GM18519 (cell line): ENCODE results near the gene NFILZ.

Experiments used
- ATAC-seq: cut with Tn5 transposase; IDR thresholded peaks from one replicate; pipeline ENCODE4 v1.9.1; 2021; ENCODE audit warnings: mild to moderate bottlenecking, moderate library complexity; ENCODE audit not compliant: unreplicated experiment, low FRiP score

The NFILZ gene

DNA sequence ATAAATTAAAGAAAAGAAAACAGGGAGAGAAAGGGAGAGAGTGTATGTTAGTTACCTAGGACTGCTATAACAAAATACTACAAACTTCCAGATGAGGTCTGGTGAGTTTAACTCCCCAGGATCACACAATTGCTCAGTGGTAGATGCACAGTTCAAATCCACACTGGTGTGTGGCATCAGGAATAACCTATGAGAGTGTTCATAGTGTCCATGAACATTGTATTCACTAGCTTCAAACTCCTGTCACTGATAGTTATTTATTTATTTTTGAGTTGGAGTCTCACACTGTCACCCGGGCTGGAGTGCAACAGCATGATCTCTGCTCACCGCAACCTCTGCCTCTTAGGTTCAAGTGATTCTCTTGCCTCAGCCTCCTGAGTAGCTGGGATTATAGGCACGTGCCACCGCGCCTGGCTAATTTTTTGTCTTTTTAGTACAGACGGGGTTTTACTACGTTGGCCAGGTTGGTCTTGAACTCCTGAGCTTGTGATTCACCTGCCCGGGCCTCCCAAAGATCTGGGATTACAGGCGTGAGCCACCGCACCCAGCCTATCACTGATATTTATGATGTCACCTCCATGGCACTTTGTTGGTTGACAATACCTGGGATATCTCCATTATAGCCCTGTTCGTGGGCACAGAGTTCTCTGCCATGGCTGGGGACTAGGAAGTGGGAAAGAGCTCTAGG lies at the start of gene NFILZ:
TSS of gene NFILZ (plus strand) at position 638 of the 688 bp plus-strand sequence. CDS start 46,133 bp downstream, outside the sequence.
- no peak for ATAC-seq

GRCh38 chr19:8580710-8581281 lies 49.6 kb upstream of the NFILZ start:
- ATAC-seq, result no peak

DNA sequence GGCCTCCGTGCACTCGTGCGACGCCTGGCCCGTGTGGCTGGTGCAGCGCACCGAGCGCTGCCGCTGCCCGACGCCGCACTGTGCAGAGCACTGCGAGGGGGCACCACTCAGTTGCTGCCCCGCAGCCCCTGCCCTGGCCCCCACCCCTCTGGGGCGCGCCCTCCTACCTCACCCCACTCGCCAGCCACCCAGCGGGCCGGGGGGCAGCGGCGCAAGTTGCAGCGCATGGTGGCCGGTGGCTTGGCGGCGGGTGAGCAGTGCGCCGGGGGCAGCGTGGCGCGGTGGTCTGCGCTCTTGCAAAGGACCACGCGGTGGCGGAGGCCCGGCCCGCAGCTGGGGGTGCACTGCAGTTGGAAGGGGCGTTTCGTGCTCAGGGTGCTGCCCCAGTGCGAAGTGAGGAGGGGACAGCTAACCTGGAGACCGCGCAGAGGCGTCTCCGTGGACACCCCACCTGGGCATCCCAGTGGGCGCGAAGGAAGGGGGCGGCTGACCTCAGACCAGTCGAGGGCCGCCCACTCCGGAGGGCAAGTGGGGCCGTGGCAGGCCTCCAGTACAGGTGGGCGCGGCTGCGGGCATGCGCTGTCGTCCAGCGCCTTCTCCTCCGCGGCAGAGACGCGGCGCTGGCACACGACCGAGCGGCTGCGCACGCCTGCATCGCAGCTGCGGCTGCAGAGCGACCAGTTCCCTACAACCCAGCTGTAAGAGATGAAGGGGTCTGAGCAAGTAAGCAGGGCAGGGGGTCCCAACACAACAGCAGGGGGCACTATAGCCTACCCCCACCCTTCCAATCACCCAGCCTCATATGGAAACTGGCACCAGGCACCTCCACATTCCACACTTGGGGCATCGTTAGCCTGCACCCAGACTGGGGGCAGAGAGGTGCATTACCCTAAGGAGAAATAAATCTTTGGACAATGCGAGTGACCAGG lies 45.2 kb upstream of the NFILZ start:
- ATAC-seq, result no peak

DNA sequence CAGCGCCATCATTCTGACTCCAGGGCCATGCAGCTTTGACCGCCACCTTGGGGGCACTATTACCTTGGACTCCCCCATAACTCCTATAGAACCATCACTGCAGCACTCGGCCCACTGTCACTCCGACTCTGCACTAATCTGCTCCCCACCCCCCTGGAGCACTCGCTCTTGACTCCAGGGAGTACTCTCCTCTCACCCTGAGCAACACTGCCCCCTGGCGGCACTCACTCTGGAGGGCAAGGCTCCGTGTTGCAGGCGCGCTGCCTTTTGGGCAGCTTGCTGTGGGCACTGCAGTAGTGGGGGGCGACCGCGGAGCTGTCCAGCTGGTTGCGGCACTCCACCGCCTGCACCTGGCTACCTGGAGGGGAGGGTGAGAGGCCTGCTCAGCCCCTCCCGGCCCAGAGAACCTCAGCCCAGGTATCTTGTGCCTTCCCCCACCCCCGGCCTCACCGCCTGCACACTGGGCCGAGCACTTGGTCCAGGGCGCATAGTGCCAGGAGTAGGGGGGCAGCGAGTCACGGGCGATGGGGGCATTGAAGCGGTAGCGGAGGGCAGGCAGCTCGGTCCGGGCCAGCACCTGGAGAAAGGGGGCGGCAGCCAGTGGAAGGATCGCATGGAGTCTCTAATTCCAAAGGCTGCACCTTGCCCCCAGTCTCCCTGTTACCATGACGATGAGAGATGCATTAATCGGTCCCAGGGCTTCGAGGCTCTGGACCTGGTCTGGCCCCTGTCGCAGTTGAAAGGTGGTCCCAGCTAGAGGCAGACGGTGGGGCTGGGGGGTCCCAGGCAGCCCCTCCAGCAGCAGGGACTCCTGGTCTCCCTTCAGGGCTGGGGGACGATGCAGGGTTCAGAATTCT lies 44.3 kb upstream of the NFILZ start:
- ATAC-seq, result no peak

GRCh38 chr19:8589177-8589714 lies 41.2 kb upstream of the NFILZ start:
- ATAC-seq, result no peak

GRCh38 chr19:8592231-8593009 lies 38.0 kb upstream of the NFILZ start:
- ATAC-seq, result no peak

- ATAC-seq, result no peak
Observed at GRCh38 chr19:8593931-8594330, 36.5 kb upstream of the NFILZ start.

- no peak for ATAC-seq
Observed at GRCh38 chr19:8595651-8596050, 34.8 kb upstream of the NFILZ start.

DNA sequence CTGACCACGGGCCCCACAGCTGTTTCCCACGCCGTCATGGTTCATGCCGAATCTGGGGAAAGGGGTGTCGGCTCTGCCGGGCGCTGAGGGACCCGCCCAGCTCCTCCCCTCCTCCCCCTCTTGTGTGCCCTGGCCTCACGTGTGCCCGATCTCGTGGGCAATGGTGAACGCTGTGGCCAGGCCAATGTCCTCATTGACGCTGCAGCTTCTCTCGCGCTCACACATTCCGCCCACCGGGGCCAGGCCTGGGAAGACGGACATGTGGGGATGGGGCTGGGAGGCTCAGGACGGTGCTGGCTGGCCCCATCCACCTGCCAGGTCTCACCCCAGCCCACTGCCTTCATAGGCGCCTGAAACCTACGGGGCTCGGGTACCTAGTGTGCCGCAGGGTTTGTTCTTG lies 34.3 kb upstream of the NFILZ start:
- no peak for ATAC-seq

GRCh38 chr19:8600064-8600463 lies 30.4 kb upstream of the NFILZ start:
- ATAC-seq, result no peak

- ATAC-seq, result no peak
Observed at GRCh38 chr19:8600816-8601215, 29.6 kb upstream of the NFILZ start.

- no peak for ATAC-seq
Observed at GRCh38 chr19:8601796-8602195, 28.6 kb upstream of the NFILZ start.

DNA sequence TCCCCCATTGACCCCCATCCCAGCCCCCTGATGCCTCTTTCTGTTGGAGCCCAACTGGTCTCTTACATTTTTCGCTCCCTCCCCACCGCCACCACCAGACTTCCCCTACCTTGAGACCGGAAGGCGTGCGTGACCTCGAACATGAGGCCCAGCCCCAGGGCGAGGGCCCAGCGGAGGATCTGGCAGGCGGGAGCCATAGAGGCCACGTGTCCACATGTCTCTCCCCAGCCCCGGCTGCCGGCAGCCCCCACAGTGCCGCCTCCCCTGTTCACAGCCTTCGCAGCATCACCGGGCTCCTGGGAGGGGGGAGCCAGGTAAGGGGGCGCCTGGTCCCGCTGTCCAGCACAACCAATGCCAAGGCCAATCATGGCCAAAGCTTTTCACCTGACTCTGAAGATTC lies 24.9 kb upstream of the NFILZ start:
- ATAC-seq, result no peak

DNA sequence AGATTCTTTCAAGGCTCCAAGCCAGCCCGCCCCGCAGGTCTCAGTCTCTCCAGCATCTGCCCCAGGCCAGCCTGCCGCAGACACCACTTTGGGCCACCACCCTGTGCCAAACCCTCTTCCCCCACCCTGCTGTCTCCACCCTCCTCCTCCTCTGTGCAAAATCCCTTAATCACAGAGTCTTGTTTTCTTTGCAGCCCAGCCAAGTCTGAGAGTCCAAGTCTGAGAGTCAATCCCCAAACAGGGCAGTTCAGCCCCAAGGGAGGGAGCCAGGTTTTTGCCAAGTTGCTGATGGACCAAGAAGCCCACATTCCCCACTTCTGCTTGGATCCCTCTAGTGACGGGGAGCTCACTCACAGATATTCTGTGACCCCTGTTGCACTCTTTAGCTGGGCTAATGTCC lies 23.0 kb upstream of the NFILZ start:
- ATAC-seq, result no peak

DNA sequence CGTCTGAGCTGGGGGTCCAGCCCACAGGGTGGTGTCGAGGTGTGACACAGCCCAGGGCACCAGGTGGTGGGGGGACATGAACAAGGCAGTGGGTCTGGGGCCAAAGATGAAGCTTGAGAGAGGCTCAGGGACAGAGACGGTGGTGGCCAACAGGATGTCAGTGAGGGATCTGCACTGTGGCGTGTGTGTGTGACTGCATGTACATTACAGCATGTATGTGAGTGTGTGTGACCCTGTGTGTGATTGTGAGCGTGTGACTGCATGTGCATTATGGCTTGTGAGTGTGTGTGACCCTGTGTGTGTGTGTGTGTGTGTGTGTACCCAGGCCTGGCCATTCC lies 21.5 kb upstream of the NFILZ start:
- no peak for ATAC-seq

- no peak for ATAC-seq
Observed at GRCh38 chr19:8609279-8610040, 21.0 kb upstream of the NFILZ start.

DNA sequence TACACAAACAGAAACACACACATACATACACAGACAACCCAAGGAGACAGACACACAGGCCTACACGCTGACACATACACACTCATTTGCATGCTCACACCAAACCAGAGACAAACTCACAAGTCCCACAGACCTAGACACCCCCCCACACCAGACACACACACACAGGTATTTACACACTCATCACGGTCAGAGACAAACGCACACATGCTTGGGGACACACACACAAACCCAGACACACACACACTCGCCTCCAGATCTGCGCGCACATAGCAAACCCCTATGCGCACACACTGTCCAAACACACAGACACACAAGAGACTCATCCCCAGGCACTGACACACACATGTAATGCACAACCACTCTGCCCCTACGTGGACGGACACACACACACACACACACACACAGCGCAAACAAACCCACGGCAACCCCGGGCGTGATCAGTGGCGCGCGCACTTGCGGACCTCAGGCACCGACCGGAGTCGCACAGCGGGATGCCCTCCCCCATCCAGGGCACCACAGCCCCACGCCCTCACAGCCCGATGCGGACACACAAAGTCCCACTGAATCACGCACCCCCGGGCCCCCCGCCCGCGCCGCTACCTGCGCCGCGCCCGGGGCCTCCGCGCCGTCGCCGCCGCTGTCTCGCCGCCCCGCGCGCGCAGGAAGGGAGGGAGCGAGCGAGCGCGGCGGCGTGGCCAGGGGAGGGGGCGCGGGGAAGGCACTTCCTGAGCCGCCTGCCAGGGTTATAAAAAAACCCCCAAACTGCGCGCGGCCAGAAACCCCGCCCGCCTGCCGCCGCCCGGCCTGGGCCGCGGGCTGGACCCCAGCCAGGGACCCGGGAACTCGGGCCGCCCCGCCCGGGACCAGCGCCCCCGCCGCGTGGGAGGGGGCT lies 20.1 kb upstream of the NFILZ start, which contains the start of gene ADAMTS10:
TSS of gene ADAMTS10 (minus strand) at position 675 of the 895 bp plus-strand sequence. CDS start 5,005 bp downstream, outside the sequence.
- no peak for ATAC-seq

DNA sequence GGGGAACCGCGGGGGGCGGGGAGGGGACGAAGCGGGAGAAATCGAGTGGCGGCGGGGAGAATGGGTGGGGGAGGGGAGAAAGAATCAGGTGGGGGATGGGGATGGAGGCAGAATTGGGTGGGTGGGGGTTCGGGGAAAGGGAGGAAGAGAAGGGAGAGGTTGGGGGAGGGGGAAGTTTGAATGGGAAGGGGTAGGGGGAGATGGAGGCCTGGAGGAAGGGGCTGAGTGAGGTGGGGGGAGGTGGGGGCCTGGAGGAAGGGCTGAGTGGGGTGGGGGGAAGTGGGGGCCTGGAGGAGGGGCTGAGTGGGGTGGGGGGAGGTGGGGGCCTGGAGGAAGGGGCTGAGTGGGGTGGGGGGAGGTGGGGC lies 19.5 kb upstream of the NFILZ start:
- no peak for ATAC-seq
